K562 (cell line): Measurements from ENCODE around the gene KNDC1. TPM values are rescaled to one million over a fixed set of nuclear protein-coding genes. Genes with fewer than 3 reads are reported as not detected.

Experiments
- microRNA counts: library from miRNA; unstranded; fragments of <30 nt; microRNA quantifications from one replicate; lab custom pipeline; 2016
- microRNA-seq: library from miRNA; unstranded; fragments of <30 nt; microRNA quantifications from one replicate; pipeline ENCODE4, GENCODE V29; 2018; ENCODE audit warnings: borderline microRNAs expressed
- polyA plus RNA-seq, 8 experiments: library from polyadenylated mRNA; depleted of rRNA in 4 of 8; stranded (reverse) in 5 of 8; unstranded in 3 of 8; fragments of >200 nt; fragmentation: Nextera tagmentation in 2 of 8; fragmentation: Illumina TruSeq in 1 of 8; extraction: Ambion mirVana in 2 of 8; extraction: Trizol in 1 of 8; gene quantifications; 2 replicates each; pipeline versions ENCODE4 v1.2.1 to v1.2.3, GENCODE V29; 2011 to 2014; ENCODE audit warnings: inconsistent platforms in 1 of 8, missing spikeins in 1 of 8
- total RNA-seq, 7 experiments: library from RNA; depleted of rRNA in 6 of 7; stranded (reverse); fragments of >200 nt in 6 of 7; fragmentation: Illumina TruSeq in 2 of 7; extraction: Trizol in 2 of 7; gene quantifications; 2 replicates each; pipeline versions ENCODE4 v1.2.1 to v1.2.3, GENCODE V29; 2011 to 2021; ENCODE audit warnings: low replicate concordance in 1 of 7

The KNDC1 gene
- total and polyA plus RNA-seq, 9 of the 15 experiments (the other 6 are each of a cell fraction or from before 2014, with no cell fraction given) = 0.07 to 0.26 (median 0.11) TPM; not detected in 6

MicroRNA genes within 50 kb of the gene (microRNA counts, 767-probe panel; counts per million panel counts)
- not detected for microRNA hsa-miR-202-3p (lab: Ali Mortazavi, UCI)

Small RNAs within 50 kb of the gene (microRNA-seq; reads per million reads assigned to microRNA genes)
- gene MIR202 = 3.1 reads per million, percentile 36 among the genes with 10 or more reads in this experiment

Other genes starting within 250 kb of the KNDC1 start
Only the 7 nearest of the 13 such genes appear.
- gene ADGRA1, start 72.3 kb upstream of the KNDC1 start, total RNA-seq (2014; rRNA removed) = not detected in 2 replicates
- not detected in 2 replicates for gene ADGRA1, start 72.3 kb upstream of the KNDC1 start, total RNA-seq (2014; rRNA removed; fragmentation: Illumina TruSeq; extraction: Trizol)
- not detected in 2 replicates for gene ADGRA1, start 72.3 kb upstream of the KNDC1 start, total RNA-seq (2015; rRNA removed; fragmentation: Illumina TruSeq; extraction: Trizol)
- gene ADGRA1, start 72.3 kb upstream of the KNDC1 start, total RNA-seq (2021) = not detected in 2 replicates
- not detected in 2 replicates for gene ADGRA1, start 72.3 kb upstream of the KNDC1 start, polyA plus RNA-seq (2011; rRNA removed)
- gene ADGRA1, start 72.3 kb upstream of the KNDC1 start, polyA plus RNA-seq (2014; fragmentation: Illumina TruSeq; extraction: Trizol) = not detected in 2 replicates
- not detected for gene ADGRA1, start 72.3 kb upstream of the KNDC1 start, polyA plus RNA-seq (2014; fragmentation: Nextera tagmentation; extraction: Ambion mirVana)
- gene ADGRA1, start 72.3 kb upstream of the KNDC1 start, polyA plus RNA-seq (2014; rRNA removed) = not detected in 2 replicates
- gene UTF1, start 70.0 kb downstream of the KNDC1 start, total RNA-seq (2014; rRNA removed) = not detected in 2 replicates
- not detected in 2 replicates for gene UTF1, start 70.0 kb downstream of the KNDC1 start, total RNA-seq (2014; rRNA removed; fragmentation: Illumina TruSeq; extraction: Trizol)
- not detected in 2 replicates for gene UTF1, start 70.0 kb downstream of the KNDC1 start, total RNA-seq (2015; rRNA removed; fragmentation: Illumina TruSeq; extraction: Trizol)
- 0.16 and 0.35 TPM in 2 replicates for gene UTF1, start 70.0 kb downstream of the KNDC1 start, total RNA-seq (2021)
- gene UTF1, start 70.0 kb downstream of the KNDC1 start, polyA plus RNA-seq (2011; rRNA removed) = not detected in 2 replicates
- not detected in 2 replicates for gene UTF1, start 70.0 kb downstream of the KNDC1 start, polyA plus RNA-seq (2014; fragmentation: Illumina TruSeq; extraction: Trizol)
- gene UTF1, start 70.0 kb downstream of the KNDC1 start, polyA plus RNA-seq (2014; fragmentation: Nextera tagmentation; extraction: Ambion mirVana) = not detected
- gene UTF1, start 70.0 kb downstream of the KNDC1 start, polyA plus RNA-seq (2014; rRNA removed) = 0.46 TPM in 1 of 2 replicates, not detected in the other
- 0.45 and 0.49 TPM in 2 replicates for gene VENTX, start 77.6 kb downstream of the KNDC1 start, total RNA-seq (2014; rRNA removed)
- gene VENTX, start 77.6 kb downstream of the KNDC1 start, total RNA-seq (2014; rRNA removed; fragmentation: Illumina TruSeq; extraction: Trizol) = 0.16 and 0.18 TPM in 2 replicates
- gene VENTX, start 77.6 kb downstream of the KNDC1 start, total RNA-seq (2015; rRNA removed; fragmentation: Illumina TruSeq; extraction: Trizol) = 0.07 and 0.23 TPM in 2 replicates
- 0.55 and 0.69 TPM in 2 replicates for gene VENTX, start 77.6 kb downstream of the KNDC1 start, total RNA-seq (2021)
- 0.03 and 0.21 TPM in 2 replicates for gene VENTX, start 77.6 kb downstream of the KNDC1 start, polyA plus RNA-seq (2011; rRNA removed)
- gene VENTX, start 77.6 kb downstream of the KNDC1 start, polyA plus RNA-seq (2014; fragmentation: Illumina TruSeq; extraction: Trizol) = 0.19 and 0.29 TPM in 2 replicates
- gene VENTX, start 77.6 kb downstream of the KNDC1 start, polyA plus RNA-seq (2014; fragmentation: Nextera tagmentation; extraction: Ambion mirVana) = under 1 TPM in 1 of 2 experiments, not detected in 1; 0.07 TPM
- 0.36 and 0.70 TPM in 2 replicates for gene VENTX, start 77.6 kb downstream of the KNDC1 start, polyA plus RNA-seq (2014; rRNA removed)
- 2.9 and 3.3 TPM in 2 replicates for gene ADAM8, start 116.6 kb downstream of the KNDC1 start, total RNA-seq (2014; rRNA removed)
- gene ADAM8, start 116.6 kb downstream of the KNDC1 start, total RNA-seq (2014; rRNA removed; fragmentation: Illumina TruSeq; extraction: Trizol) = 0.19 and 0.25 TPM in 2 replicates
- gene ADAM8, start 116.6 kb downstream of the KNDC1 start, total RNA-seq (2015; rRNA removed; fragmentation: Illumina TruSeq; extraction: Trizol) = 1.0 TPM in 2 replicates
- gene ADAM8, start 116.6 kb downstream of the KNDC1 start, total RNA-seq (2021) = 6.1 and 7.0 TPM in 2 replicates
- gene ADAM8, start 116.6 kb downstream of the KNDC1 start, polyA plus RNA-seq (2011; rRNA removed) = 1.5 and 5.8 TPM in 2 replicates
- gene ADAM8, start 116.6 kb downstream of the KNDC1 start, polyA plus RNA-seq (2014; fragmentation: Illumina TruSeq; extraction: Trizol) = 1.1 and 3.4 TPM in 2 replicates
- gene ADAM8, start 116.6 kb downstream of the KNDC1 start, polyA plus RNA-seq (2014; fragmentation: Nextera tagmentation; extraction: Ambion mirVana) = under 1 TPM; 0.07 to 0.14 TPM
- gene ADAM8, start 116.6 kb downstream of the KNDC1 start, polyA plus RNA-seq (2014; rRNA removed) = 5.0 and 7.2 TPM in 2 replicates
- 35.1 and 44.2 TPM in 2 replicates for gene TUBGCP2, start 148.7 kb downstream of the KNDC1 start, total RNA-seq (2014; rRNA removed)
- 21.0 and 22.1 TPM in 2 replicates for gene TUBGCP2, start 148.7 kb downstream of the KNDC1 start, total RNA-seq (2014; rRNA removed; fragmentation: Illumina TruSeq; extraction: Trizol)
- 23.3 and 27.0 TPM in 2 replicates for gene TUBGCP2, start 148.7 kb downstream of the KNDC1 start, total RNA-seq (2015; rRNA removed; fragmentation: Illumina TruSeq; extraction: Trizol)
- 56.6 and 56.7 TPM in 2 replicates for gene TUBGCP2, start 148.7 kb downstream of the KNDC1 start, total RNA-seq (2021)
- 39.3 and 45.1 TPM in 2 replicates for gene TUBGCP2, start 148.7 kb downstream of the KNDC1 start, polyA plus RNA-seq (2011; rRNA removed)
- gene TUBGCP2, start 148.7 kb downstream of the KNDC1 start, polyA plus RNA-seq (2014; fragmentation: Illumina TruSeq; extraction: Trizol) = 28.4 and 35.5 TPM in 2 replicates
- 1 to 10 TPM; 4.3 to 4.4 TPM for gene TUBGCP2, start 148.7 kb downstream of the KNDC1 start, polyA plus RNA-seq (2014; fragmentation: Nextera tagmentation; extraction: Ambion mirVana)
- 32.0 and 33.0 TPM in 2 replicates for gene TUBGCP2, start 148.7 kb downstream of the KNDC1 start, polyA plus RNA-seq (2014; rRNA removed)
- gene ZNF511, start 148.7 kb downstream of the KNDC1 start, total RNA-seq (2014; rRNA removed) = 36.3 and 44.4 TPM in 2 replicates
- gene ZNF511, start 148.7 kb downstream of the KNDC1 start, total RNA-seq (2014; rRNA removed; fragmentation: Illumina TruSeq; extraction: Trizol) = 19.2 and 24.5 TPM in 2 replicates
- gene ZNF511, start 148.7 kb downstream of the KNDC1 start, total RNA-seq (2015; rRNA removed; fragmentation: Illumina TruSeq; extraction: Trizol) = 46.6 and 48.8 TPM in 2 replicates
- 69.3 and 72.9 TPM in 2 replicates for gene ZNF511, start 148.7 kb downstream of the KNDC1 start, total RNA-seq (2021)
- 37.3 and 40.1 TPM in 2 replicates for gene ZNF511, start 148.7 kb downstream of the KNDC1 start, polyA plus RNA-seq (2011; rRNA removed)
- gene ZNF511, start 148.7 kb downstream of the KNDC1 start, polyA plus RNA-seq (2014; fragmentation: Illumina TruSeq; extraction: Trizol) = 47.2 and 51.8 TPM in 2 replicates
- gene ZNF511, start 148.7 kb downstream of the KNDC1 start, polyA plus RNA-seq (2014; fragmentation: Nextera tagmentation; extraction: Ambion mirVana) = 1 to 10 TPM in 1 of 2 experiments, under 1 TPM in 1; 0.61 to 3.7 TPM
- 57.4 TPM in 2 replicates for gene ZNF511, start 148.7 kb downstream of the KNDC1 start, polyA plus RNA-seq (2014; rRNA removed)
- 0.04 TPM in 1 of 2 replicates, not detected in the other for gene CALY, start 176.7 kb downstream of the KNDC1 start, total RNA-seq (2014; rRNA removed)
- not detected in 2 replicates for gene CALY, start 176.7 kb downstream of the KNDC1 start, total RNA-seq (2014; rRNA removed; fragmentation: Illumina TruSeq; extraction: Trizol)
- not detected in 2 replicates for gene CALY, start 176.7 kb downstream of the KNDC1 start, total RNA-seq (2015; rRNA removed; fragmentation: Illumina TruSeq; extraction: Trizol)
- gene CALY, start 176.7 kb downstream of the KNDC1 start, total RNA-seq (2021) = not detected in 2 replicates
- gene CALY, start 176.7 kb downstream of the KNDC1 start, polyA plus RNA-seq (2011; rRNA removed) = not detected in 2 replicates
- not detected in 2 replicates for gene CALY, start 176.7 kb downstream of the KNDC1 start, polyA plus RNA-seq (2014; fragmentation: Illumina TruSeq; extraction: Trizol)
- gene CALY, start 176.7 kb downstream of the KNDC1 start, polyA plus RNA-seq (2014; fragmentation: Nextera tagmentation; extraction: Ambion mirVana) = not detected
- gene CALY, start 176.7 kb downstream of the KNDC1 start, polyA plus RNA-seq (2014; rRNA removed) = not detected in 2 replicates